Right ventricle myocardium superior (tissue), 1 donor: ENCODE data around the gene ALDH1L1. TPM values are rescaled to one million over a fixed set of nuclear protein-coding genes. Genes with fewer than 3 reads are reported as not detected.
A peak's percentile ranks its signal among the peaks of the same experiment; 100 is the strongest.

Experiments used
- ATAC-seq: fragments of 200-7000 bp; cut with Tn5 transposase; one replicate; pipeline ENCODE4 v1.9.1; 2020; ENCODE audit warnings: mild to moderate bottlenecking; ENCODE audit not compliant: poor library complexity
- DNase-seq: peaks from one replicate; pipeline ENCODE4 v3.0.0-alpha.2; 2020
- intact Hi-C: fragments of 100-400 bp; cut with DNase I; formaldehyde crosslinking; loops from one replicate; pipeline ENCODE4 v1.11.2; 2022
- total RNA-seq: library from RNA; stranded (reverse); fragmentation: NEBNext Ultra II Directional; extraction: Animal tissue kit (Norgen Biotek cat#: 25700); gene quantifications from one replicate; pipeline ENCODE4 v1.2.1, GENCODE V29; 2021
- donor health status: DM: no; HTN: yes; CAD: no; lungs with severe emphysema.

ALDH1L1 gene
- total RNA-seq, 1 donor from 2014 or later, result 21.5 TPM

DNA sequence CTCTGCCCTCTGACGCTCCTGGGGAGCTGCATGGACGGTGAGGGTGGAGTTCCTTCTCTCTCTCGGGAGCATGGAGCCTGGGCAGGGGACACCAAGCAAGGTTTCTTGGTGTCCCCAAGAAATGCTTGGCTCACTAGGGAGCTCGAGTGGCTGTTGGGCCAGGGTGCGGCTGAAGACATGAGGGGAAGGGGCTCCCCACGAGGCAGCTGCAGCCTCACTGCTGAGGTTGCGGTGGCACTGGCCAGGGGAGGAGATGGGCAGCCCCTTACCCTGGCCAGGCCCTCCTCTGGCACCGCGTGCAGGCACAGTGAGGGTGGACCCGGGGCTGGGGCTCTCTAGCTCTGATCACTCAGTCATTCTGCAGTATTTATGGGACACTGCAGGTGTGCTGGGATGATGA, 52.9 kb downstream of the ALDH1L1 start:
- ATAC-seq (no peak), DNase-seq (no peak)
- intact Hi-C loops, result no loop called here

DNA sequence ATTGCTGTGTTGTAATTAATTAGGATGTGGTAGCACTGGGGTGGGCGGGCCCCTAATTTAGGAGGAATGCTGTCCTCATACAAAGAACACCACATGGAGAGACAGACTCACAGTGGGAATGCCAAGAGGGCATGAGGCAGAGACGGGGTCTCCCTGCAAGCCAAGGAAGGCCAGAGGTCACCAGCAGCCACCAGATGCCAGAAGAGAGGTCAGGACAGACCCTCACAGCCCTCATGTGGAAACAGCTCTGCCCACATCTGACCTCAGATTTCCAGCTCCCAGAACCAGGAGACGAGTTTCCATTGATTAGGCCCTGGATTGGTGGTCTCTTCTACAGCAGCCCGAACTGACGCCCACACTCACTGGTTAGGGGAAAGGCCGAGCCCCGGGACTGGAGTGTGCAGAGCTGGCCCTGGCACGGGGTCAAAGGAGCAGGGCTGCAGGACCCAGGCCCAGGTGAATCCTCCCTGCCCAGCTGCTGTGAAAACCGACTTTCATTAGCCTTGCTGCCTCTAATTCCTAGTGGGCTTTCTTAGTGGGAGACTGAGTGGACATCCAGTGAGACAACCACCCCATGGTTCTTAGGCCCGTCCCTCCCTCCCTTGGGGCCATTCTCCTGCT, 53.5 kb downstream of the ALDH1L1 start:
- intact Hi-C loops, result no loop called here
- DNase-seq, result peak; percentile 26
- ATAC-seq, result no peak

DNA sequence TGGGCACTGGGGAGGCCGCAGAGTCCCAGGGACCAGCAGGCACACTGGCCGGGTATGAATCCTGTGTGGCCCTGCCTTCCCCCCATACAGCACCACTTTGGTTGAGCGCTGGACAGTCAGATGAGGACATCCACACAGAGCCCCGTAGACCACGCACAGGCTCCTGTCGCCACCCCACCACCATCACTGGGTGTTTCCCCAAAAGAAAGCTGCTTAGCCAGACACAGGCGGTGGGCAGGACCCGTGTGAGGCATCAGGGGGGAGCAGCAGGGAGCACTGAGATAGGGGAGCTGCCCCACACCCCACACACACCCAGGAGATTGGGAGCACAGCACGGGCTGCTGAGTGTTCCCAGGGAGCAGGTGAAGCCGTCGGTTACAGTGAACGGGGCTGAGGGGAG, 54.1 kb downstream of the ALDH1L1 start:
- intact Hi-C loops, result no loop called here
- DNase-seq, result peak; percentile 22
- ATAC-seq, result no peak

DNA sequence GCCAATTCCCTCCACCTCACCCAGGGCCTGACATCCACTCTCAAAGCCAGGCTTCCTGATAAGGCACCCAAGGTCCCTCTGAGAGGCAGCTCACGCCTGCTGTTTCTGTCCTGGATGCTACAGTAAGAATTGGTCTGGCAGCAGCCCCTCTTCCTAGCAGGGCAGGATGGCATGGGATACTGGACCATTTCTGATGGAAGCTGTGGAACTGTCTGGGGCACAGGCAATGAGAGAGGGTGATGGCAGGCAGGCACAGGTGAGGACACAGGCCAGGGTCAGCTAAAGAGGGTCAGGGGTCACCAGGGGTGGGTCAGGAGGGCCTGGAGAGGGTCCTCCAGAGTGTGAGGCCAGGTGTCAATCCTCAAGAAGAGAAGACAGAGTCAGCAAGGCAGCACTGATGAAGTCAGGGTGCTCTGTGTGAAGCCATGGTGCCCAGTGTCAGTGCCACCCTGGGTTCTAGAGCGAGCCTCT, 54.6 kb downstream of the ALDH1L1 start:
- ATAC-seq (no peak), DNase-seq (no peak)
- intact Hi-C loops, result no loop called here

DNA sequence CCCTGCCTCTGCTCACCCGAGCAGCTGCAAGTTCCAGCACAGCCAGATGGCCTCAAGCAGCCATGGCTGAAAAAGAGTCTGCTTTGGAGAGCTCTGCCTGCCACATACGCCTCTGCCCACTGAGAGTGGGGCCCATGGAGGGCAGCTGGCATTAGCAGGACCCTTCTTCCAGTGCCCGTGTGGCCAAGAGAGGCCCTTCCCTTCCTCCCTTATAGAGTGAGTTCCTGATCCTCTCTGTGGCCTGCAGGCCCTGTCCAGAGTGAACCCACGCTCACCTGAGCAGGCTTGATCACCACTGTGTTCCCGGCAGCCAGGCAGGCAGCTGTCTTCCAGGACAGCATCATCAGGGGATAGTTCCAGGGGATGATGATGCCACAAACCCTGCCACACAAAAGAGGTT, 55.0 kb downstream of the ALDH1L1 start:
- intact Hi-C loops, result no loop called here
- no peak for ATAC-seq
- peak; percentile 22 for DNase-seq

DNA sequence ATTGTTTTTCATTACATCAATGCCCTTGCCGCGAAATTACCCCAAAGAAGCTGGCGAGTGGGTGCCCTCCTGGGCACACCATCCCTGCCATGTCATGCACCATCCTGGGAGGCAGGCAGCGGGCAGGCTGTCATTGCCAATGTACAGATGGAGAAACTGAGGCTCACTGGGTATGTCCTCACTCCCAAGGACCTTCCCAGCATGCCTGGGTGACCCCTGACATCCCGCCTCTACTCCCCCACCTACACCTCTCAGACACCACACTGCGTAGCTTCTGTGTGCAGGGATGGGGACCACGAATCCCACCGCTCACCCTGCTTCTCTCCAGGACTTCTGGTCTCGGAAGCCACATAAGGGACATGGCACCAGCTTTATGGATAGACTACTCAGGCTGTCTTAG, 55.5 kb downstream of the ALDH1L1 start:
- intact Hi-C loops, result no loop called here
- ATAC-seq (no peak), DNase-seq (no peak)

DNA sequence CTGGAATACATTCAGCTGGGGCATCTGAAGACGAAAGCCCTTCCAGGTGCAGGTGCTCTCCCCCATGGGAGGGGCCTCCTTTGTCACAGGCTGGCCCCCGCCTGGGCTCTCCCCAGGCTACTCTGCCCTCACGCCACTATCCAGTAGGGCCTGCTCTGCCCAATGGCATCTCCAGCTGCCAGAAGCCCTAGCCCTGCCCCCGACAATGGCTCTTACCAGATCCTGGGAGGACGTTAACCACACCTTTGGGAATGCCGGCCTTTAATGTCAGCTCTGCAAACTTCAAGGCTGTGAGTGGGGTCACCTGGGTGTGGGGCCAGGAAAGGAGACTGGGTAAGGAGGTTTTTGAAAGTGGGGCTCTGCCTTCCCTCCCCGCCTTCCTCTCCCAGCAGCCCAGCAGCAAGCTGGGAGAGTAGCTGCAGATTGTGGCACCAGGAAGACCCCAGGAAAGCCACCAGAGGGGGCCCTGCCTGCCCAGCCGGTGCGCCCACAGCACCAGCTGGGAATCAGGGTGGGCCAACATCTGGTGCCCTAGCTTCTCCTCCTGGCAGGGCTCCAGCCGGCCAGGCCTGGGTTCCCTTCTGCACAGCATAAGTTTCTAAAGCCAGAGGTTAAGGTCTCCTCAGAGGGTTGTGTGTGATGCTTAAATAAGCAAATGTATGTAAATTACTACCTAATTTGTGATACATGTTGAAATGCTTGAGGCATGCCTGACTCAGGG, 56.1 kb downstream of the ALDH1L1 start:
- ATAC-seq, result no peak
- intact Hi-C loops, result no loop called here
- DNase-seq, result peak; percentile 20

DNA sequence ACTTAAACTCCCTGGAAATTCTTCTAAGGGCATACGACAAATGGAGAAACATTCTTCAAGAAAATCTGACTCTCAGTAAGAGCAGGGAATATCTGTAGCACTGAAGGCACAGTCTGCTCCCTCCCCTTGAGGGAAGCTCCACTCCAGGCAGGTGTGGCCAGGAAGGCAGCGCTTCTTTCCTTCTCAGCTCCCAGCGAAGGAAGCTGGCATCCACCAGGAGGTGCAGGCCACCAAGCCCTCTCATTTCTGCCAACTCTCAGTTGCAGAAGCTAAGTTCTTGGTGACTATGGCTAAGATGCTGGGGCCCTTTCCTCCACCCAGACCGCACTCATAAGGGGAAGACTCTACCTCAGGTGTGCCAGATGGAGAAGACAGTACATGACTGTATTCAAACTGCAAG, 58.8 kb downstream of the ALDH1L1 start:
- intact Hi-C loops, result no loop called here
- DNase-seq, result no peak
- ATAC-seq, result no peak

DNA sequence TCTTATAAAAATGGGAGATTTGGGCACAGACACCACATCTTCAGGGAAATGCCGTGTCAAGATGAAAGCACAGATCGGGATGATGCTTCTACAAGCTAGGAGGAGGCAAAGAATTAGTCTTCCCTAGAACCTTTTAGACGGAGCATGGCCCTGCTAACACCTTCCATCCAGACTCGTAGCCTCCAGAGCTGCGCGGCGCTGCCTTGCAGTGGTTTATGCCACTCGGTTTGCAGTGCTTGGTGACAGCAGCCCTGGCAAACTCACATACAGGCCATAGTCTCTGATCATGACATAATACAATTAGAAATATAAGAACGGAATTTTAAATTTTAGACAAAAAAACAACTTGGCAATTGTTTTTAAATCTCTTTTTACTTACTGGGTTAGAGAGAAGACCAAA, 59.3 kb downstream of the ALDH1L1 start:
- intact Hi-C loops, result no loop called here
- DNase-seq, result no peak
- ATAC-seq, result no peak

DNA sequence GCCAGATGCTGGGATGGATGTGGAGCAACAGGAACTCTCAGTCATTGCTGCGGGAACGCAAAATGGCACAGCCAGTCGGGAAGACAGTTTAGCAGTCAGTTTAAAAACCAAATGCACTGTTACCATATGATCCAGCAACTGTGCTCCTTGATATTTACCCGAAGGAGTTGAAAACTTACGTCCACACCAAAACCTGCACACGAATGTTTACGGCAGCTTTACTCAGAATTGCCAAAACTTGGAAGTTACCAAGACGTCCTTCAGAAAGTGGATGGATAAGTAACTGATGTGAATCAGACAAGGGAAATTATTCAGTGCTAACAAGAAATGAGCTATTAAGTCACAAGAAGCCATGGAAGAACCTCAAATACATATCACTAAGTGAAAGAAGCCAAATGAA, 60.4 kb downstream of the ALDH1L1 start:
- ATAC-seq (no peak), DNase-seq (no peak)
- intact Hi-C loops, result no loop called here

DNA sequence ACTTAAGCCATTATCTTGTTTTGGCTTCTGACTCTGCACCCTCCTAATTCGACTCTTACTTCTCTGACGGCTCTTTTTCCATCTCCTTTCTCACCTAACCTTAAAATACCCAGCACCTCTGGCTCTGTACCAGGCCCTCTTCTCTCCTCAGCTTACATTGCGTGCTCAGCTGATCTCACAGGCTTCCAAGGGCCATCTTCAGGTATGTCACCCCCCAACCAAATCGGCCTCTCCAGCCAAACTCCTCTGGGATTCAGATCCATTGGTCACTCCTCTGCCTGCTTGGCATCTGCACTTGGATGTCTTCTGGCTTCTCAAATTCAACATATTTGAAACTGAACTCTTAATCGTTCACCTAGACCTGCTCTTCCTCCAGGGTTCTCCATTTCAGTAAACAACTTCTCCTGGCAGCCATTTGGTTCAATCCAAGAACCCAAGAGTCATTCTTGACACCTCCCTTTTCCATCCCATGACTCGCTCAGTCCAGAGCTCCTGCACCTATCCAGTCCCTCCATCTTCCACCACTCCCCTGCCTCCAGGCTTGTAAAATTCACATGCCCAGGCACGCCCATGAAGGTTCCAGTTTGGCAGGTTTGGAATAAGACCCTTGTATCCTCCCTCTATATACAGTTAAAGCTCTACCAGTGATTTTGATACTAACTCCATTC, 61.2 kb downstream of the ALDH1L1 start:
- intact Hi-C loops, result no loop called here
- ATAC-seq, result no peak
- DNase-seq, result no peak

DNA sequence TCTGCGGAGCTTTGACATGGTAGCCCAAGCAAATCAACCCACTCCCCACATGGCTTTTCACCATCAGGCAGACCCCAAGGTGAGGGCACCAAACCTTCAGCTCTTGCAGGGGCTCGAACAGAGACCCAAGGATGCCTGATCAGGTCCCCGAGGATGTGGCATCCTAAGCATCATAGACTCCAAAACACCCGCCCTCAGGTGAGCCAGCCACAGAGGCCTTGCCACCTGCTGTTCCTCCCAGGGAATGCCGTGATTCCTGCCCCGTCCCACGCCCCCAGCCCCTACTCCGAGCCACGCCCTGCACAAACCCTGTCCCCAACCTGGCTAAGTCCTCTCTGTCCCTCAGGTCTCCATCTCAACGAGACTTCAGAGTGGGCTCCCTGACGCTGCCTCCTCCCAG, 61.8 kb downstream of the ALDH1L1 start:
- DNase-seq (no peak), ATAC-seq (no peak)
- intact Hi-C loops, result no loop called here

DNA sequence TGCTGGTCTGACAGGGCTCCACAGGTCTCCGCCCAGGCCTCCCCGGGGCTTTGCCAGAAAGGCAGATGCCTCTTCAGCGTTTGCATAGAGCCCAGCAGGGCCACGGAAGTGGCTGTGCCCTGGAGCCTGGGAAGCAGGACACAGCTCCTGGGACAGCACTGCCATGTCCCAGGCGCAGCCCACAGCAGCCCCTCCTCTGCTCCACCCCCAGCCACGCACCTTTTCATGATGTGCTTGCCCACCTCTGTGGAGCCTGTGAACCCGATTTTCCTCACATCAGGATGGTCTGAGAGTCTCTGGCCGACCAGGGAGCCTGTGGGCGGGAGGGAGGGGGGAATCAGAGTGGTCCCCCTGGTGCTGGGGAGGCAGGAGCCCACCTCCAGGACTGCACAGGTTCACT, 62.6 kb downstream of the ALDH1L1 start:
- ATAC-seq (no peak), DNase-seq (no peak)
- intact Hi-C loops, result no loop called here

DNA sequence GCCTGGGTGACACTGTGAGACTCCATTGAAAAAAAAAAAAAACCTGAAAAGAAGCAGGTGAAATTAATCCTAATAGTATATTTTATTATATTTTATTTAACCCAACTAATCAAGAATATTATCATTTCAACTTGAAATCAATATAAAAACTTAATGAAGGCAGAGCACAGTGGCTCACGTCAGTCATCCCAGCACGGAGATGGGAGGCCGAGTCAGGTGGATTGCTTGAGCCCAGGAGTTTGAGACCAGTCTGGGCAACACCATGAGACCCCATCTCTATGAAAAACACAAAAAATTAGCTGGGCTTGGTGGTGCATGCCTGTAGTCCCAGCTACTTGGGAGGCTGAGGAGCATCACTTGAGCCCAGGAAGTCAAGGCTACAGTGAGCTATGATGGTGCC, 63.2 kb downstream of the ALDH1L1 start:
- DNase-seq (no peak), ATAC-seq (no peak)

DNA sequence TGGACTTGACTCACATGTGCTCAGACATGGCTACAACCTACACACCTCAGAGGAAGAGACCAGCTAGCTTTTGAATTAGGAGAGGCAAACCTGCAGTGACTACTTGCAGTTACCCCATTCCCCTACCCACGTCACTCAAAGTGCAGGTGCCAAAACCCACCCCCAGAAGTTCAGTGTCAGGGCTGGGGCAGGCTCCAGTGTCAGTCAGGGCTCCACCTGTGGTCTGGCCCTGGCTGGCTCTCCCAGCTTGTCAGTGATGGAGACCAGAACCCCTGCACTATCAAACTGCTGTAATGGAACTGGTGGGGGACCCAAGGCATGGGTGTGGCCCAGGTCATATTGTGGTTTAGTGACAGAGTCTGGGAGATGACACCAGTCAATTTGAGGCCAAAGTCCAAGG, 63.9 kb downstream of the ALDH1L1 start:
- no peak for ATAC-seq
- intact Hi-C loops, result no loop called here
- DNase-seq, result no peak

More for the DNA sequence above, 63.2 kb downstream of the ALDH1L1 start:
- intact Hi-C loops, result no loop called here

DNA sequence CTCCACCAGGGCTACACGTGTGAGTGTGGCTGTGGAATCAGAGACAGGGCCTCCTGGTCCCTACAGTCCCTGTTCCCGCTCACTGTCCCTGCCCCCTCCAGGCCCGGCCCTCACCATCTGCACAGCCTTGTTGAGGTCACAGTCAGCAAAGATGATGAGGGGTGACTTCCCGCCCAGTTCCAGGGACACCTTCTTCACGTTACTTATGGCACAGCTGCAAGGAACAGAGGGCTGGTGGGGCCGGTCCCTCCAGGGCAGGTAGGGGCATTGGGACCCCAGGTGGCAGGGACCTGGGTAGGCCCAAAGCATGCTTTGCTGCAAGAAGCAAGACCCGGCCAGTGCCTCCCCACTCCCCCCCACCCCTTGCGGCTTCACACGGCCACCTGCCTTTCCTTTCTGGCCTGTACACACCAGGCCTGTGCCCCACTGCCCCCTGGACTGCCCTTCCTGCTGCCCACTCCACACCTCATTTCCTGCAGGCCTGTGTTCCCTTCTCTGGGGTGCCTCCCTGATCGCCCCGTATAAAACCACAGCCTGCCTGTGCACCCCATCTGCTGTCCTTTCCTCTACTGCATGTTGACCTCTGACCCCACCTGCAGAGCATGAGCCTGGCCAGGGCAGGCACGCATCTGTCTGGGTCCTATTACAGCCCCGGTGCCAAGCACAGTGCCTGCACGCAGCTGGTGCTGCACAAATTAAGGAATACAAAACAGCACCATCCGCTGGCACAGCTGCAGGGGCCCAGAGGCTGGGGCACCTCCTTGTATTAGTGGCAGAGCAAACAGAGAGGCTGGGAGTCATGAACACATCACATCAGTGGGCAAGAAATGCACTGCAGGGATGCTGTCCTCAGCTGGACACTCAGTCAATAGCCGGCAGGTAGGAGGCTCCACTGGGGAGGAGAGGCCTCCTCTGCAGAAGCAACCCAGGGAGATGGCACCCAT, 65.7 kb downstream of the ALDH1L1 start:
- ATAC-seq (no peak), DNase-seq (no peak)
- intact Hi-C loops, result no loop called here

DNA sequence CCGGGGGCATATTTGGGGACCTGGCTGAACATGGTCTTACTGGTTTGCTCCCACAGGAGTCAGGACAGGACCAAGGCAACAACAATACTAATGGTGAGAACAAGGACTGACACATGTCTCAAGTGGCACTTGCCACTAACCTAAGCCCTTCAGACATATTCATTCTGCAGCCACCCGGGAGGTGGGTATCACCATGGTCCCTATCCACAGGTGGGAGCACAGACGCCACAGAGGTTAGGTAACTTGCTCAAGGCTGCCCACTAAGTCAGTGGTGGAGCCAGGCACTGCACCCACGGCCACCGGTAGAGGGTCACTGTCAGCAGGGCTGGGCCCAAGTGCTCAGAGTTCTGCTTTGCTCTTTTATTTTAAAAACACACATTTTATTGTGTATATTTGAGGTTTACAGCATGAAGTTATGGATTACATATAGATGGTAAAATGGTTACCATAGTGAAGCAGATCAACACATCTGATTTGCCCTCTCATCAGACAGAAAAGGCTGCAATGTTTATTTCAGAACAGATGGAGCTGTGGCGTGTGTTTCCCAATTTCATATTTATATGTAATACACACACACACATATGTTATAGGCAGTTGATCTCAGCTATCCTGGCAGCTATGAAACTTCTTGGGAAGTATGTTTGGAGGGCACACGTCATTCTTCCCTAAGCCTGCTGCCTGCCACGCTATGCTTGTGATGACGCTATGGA, 66.5 kb downstream of the ALDH1L1 start:
- intact Hi-C loops, result no loop called here
- no peak for DNase-seq
- ATAC-seq, result peak; percentile 36

DNA sequence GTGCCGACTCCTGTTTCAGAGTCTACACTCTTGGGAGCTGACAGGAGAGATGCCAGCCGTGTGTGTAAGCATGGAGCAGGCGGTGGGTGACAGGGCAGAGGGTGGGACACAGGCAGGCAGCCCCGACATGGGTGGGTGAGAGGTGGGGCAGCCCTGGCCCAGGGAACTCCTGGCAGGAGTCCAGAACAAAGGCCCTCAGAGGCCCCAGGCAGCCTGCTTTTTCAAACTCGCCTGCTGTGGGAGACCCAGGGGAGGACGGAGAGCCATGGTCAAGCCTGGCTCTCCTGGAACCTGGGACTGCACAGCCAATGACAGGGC, 67.2 kb downstream of the ALDH1L1 start:
- ATAC-seq, result no peak
- DNase-seq, result no peak
- intact Hi-C loops, result no loop called here
